ENCODE data around the gene TBX6. TPM values are rescaled to one million over a fixed set of nuclear protein-coding genes. Genes with fewer than 3 reads are reported as not detected.

Gene TBX6
- total RNA-seq, 1 donor from 2014 or later = 0.75 TPM

GRCh38 chr16:30054451-30054850 lies 37.3 kb downstream of the TBX6 start:
- Histone ChIP-seq H3K36me3 (no peaks in the 10 kb centered on the region), H3K27me3 (no peaks in the 10 kb centered on the region), H3K27ac (no peak overlapping the region), H3K4me3 (peak overlapping the region in 1 of 2 donors; percentile 79), H3K4me1 (peaks cover 0 to 12% of the 10 kb centered on the region in 2 donors), H3K9me3 (no peaks in the 10 kb centered on the region)
- DNase-seq (ENCODE audit: low spot score in 2 of 2) = no peak
- no peak for TF ChIP-seq CTCF (IDR thresholded peaks at IDR 0.05)
- intact Hi-C loops (cut with DNase I) = loop anchor here (5.0 kb wide), 3 partner anchors 38 to 68 kb away; partner anchors contain the start of genes HIRIP3, INO80E, MAPK3 and TBX6

GRCh38 chr16:30053376-30054015 lies 38.2 kb downstream of the TBX6 start:
- no peaks in the 10 kb centered on the region for H3K36me3 ChIP-seq
- H3K9me3 ChIP-seq = no peaks in the 10 kb centered on the region
- intact Hi-C loops (cut with DNase I) = loop anchor here (1.0 to 5.0 kb wide), 4 partner anchors 12 to 69 kb away; partner anchors contain the start of genes ALDOA, HIRIP3, INO80E and MAPK3
- DNase-seq (ENCODE audit: low spot score in 2 of 2) = no peak
- H3K27ac ChIP-seq = peak overlapping the region; percentile 41 to 59
- no peaks in the 10 kb centered on the region for H3K27me3 ChIP-seq
- peaks cover 0 to 12% of the 10 kb centered on the region in 2 donors for H3K4me1 ChIP-seq
- no peak for TF ChIP-seq CTCF (IDR thresholded peaks at IDR 0.05)
- peak overlapping the region; percentile 79 to 88 for H3K4me3 ChIP-seq

- TF ChIP-seq CTCF (IDR thresholded peaks at IDR 0.05) = no peak
- Histone ChIP-seq H3K9me3 (no peaks in the 10 kb centered on the region), H3K4me1 (peaks cover 0 to 12% of the 10 kb centered on the region in 2 donors), H3K27ac (peak overlapping the region; percentile 41 to 59), H3K27me3 (no peaks in the 10 kb centered on the region), H3K36me3 (no peaks in the 10 kb centered on the region), H3K4me3 (peak overlapping the region; percentile 79 to 88)
- intact Hi-C loops (cut with DNase I) = loop anchor here (1.0 to 5.0 kb wide), 4 partner anchors 12 to 69 kb away; partner anchors contain the start of genes ALDOA, HIRIP3, INO80E and MAPK3
- DNase-seq (ENCODE audit: low spot score in 2 of 2) = peak in 1 of 2 donors; percentile 94
Observed at GRCh38 chr16:30052671-30053372, 38.9 kb downstream of the TBX6 start.

GRCh38 chr16:30051518-30051917 lies 40.2 kb downstream of the TBX6 start:
- DNase-seq (ENCODE audit: low spot score in 2 of 2) = no peak
- no peaks in the 10 kb centered on the region for H3K9me3 ChIP-seq
- no peak overlapping the region for H3K4me3 ChIP-seq
- no peaks in the 10 kb centered on the region for H3K36me3 ChIP-seq
- no peak for TF ChIP-seq CTCF (IDR thresholded peaks at IDR 0.05)
- no peaks in the 10 kb centered on the region for H3K27me3 ChIP-seq
- no peak overlapping the region for H3K27ac ChIP-seq
- intact Hi-C loops (cut with DNase I) = loop anchor here (5.0 kb wide), 3 partner anchors 41 to 71 kb away; partner anchors contain the start of genes HIRIP3, INO80E, MAPK3 and TBX6
- peaks cover 0 to 12% of the 10 kb centered on the region in 2 donors for H3K4me1 ChIP-seq

GRCh38 chr16:30049871-30050270 lies 41.9 kb downstream of the TBX6 start:
- Histone ChIP-seq H3K36me3 (no peaks in the 10 kb centered on the region), H3K27ac (no peak overlapping the region), H3K4me1 (peaks cover 0 to 12% of the 10 kb centered on the region in 2 donors), H3K9me3 (no peaks in the 10 kb centered on the region), H3K27me3 (no peaks in the 10 kb centered on the region), H3K4me3 (no peak overlapping the region)
- intact Hi-C loops (cut with DNase I) = loop anchor here (5.0 kb wide), 3 partner anchors 42 to 72 kb away; partner anchors contain the start of genes HIRIP3, INO80E, MAPK3 and TBX6
- DNase-seq (ENCODE audit: low spot score in 2 of 2) = no peak
- TF ChIP-seq CTCF (IDR thresholded peaks at IDR 0.05) = no peak
